ENCODE measurements around the gene SMIM38. TPM values are rescaled to one million over a fixed set of nuclear protein-coding genes. Genes with fewer than 3 reads are reported as not detected.

SMIM38 gene
- total RNA-seq, 1 donor from 2014 or later = not detected

DNA sequence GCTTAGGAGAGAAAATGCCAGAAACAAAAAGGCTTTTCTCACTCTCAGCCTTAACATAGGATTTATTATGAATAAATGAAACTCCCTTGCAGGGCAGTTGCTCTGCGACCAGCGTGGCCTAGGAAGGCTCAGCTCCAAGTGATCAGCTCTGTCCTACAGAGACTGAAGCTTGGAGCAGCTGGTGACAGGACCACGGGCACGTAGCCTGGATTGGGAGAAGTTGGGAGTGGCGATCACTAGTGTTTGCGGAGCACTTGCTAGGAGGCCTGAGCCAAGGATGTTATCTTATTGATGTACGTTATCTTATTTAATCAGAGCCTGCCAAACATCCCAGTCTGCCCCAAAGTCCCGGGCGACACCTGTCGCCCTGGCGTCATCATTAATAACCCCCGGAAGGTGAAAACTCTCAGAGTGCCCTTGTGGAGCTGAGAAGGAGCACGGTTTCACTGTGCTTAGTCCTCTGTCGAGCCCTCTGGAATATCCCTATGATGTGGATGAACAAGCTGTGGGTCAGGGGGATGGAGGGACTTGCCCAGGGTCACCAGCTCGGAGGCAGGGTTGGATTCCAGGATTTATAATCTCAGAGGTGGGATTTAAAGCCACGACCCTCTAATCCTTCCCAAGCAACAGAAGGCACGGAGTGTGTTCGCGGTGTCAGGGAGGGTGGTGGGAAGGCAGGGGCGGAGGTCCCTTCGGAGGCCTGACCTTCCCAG, 40.8 kb upstream of the SMIM38 start:
- Mint-ChIP-seq H3K4me3 (ENCODE audit: unreplicated experiment) (no peak overlapping the region), H3K4me1 (ENCODE audit: low read depth, unreplicated experiment) (no peaks in the 10 kb centered on the region), H3K27me3 (ENCODE audit: low read depth, unreplicated experiment) (peaks cover 63% of the 10 kb centered on the region), H3K27ac (ENCODE audit: unreplicated experiment) (no peak overlapping the region), H3K36me3 (ENCODE audit: low read depth, unreplicated experiment) (no peaks in the 10 kb centered on the region), H3K9me3 (ENCODE audit: unreplicated experiment) (peaks cover 18% of the 10 kb centered on the region)
- Histone ChIP-seq H3K27ac (ENCODE audit: low read depth, low read length) (no peak overlapping the region), H3K4me2 (ENCODE audit: low read length) (no peak overlapping the region), H3K9ac (ENCODE audit: low read length) (no peak overlapping the region), H3K27me3 (ENCODE audit: insufficient read depth, low read length) (no peaks in the 10 kb centered on the region), H3K9me3 (ENCODE audit: insufficient read depth, low read depth, low read length) (peaks cover 12% of the 10 kb centered on the region), H3K4me3 (ENCODE audit: insufficient read depth, low read depth, low read length) (no peak overlapping the region), H2AFZ (ENCODE audit: low read depth, low read length) (no peak overlapping the region), H3K36me3 (ENCODE audit: insufficient read depth, low read length) (no peaks in the 10 kb centered on the region), H3K4me1 (ENCODE audit: insufficient read depth, low read length) (no peaks in the 10 kb centered on the region), H4K20me1 (ENCODE audit: insufficient read depth, low read length) (no peaks in the 10 kb centered on the region), H3K79me2 (ENCODE audit: insufficient read depth, low read length) (no peaks in the 10 kb centered on the region)
- no peak for FAIRE-seq
- no peak for DNase-seq (ENCODE audit: low read depth)
- TF ChIP-seq EZH2 (IDR thresholded peaks at IDR 0.05; ENCODE audit: insufficient read depth, low read length) = no peak
- TF ChIP-seq, protein P1, sequence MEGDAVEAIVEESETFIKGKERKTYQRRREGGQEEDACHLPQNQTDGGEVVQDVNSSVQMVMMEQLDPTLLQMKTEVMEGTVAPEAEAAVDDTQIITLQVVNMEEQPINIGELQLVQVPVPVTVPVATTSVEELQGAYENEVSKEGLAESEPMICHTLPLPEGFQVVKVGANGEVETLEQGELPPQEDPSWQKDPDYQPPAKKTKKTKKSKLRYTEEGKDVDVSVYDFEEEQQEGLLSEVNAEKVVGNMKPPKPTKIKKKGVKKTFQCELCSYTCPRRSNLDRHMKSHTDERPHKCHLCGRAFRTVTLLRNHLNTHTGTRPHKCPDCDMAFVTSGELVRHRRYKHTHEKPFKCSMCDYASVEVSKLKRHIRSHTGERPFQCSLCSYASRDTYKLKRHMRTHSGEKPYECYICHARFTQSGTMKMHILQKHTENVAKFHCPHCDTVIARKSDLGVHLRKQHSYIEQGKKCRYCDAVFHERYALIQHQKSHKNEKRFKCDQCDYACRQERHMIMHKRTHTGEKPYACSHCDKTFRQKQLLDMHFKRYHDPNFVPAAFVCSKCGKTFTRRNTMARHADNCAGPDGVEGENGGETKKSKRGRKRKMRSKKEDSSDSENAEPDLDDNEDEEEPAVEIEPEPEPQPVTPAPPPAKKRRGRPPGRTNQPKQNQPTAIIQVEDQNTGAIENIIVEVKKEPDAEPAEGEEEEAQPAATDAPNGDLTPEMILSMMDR (IDR thresholded peaks at IDR 0.05; ENCODE audit: insufficient read depth, low read depth, low read length) = no peak

DNA sequence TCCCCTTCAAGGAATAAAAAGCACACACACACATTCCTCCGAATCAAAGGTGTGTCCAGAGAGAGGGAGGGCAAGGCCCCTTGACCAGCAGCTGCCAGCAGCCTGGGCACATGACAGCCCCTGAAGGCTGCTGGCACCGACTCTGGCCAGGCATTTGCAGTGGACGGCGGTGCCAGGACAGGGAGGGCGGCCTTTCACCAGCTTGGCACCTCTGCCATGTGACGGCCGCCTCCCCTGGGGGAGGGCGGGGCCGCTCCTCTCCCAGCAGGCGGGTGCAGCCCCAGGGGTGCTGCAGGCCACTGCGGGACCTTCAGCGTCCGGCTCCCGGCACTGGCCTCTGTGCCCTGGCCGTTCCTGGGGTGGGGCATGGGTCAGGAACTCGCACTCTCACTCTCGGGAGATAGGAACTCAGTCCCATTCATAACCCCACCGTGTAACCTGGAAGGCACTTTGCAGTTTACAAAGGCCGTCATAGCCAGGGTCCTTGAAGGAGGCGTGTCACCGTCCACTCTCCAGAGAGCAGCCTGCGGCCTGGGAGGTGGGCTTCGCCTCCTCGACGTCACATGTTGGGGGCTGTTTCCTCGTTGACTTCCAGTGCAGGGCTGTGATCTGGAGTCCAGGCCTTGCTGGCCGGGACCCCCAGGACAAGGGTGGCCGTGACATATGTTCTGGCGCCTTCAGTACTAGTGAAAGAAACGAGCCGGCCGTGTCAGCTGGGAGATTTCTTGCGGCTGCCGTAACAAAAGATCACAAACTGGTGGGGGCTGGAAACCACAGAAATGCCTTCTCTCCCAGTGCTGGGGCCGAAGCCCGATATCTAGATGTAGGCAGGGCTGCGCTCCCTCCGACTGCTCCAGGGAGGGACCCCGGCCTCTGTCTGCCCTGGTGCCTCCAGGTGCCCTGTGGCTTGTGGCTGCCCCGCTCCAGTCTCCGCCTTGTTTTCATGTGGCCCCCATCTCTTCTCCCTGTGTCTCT, 39.9 kb upstream of the SMIM38 start:
- no peak for FAIRE-seq
- Histone ChIP-seq H3K4me3 (ENCODE audit: insufficient read depth, low read depth, low read length) (no peak overlapping the region), H2AFZ (ENCODE audit: low read depth, low read length) (no peak overlapping the region), H3K79me2 (ENCODE audit: insufficient read depth, low read length) (no peaks in the 10 kb centered on the region), H3K27ac (ENCODE audit: low read depth, low read length) (no peak overlapping the region), H3K9ac (ENCODE audit: low read length) (no peak overlapping the region), H4K20me1 (ENCODE audit: insufficient read depth, low read length) (no peaks in the 10 kb centered on the region), H3K27me3 (ENCODE audit: insufficient read depth, low read length) (no peaks in the 10 kb centered on the region), H3K36me3 (ENCODE audit: insufficient read depth, low read length) (no peaks in the 10 kb centered on the region), H3K4me2 (ENCODE audit: low read length) (no peak overlapping the region), H3K9me3 (ENCODE audit: insufficient read depth, low read depth, low read length) (peaks cover 12% of the 10 kb centered on the region), H3K4me1 (ENCODE audit: insufficient read depth, low read length) (no peaks in the 10 kb centered on the region)
- H3K4me1 Mint-ChIP-seq (ENCODE audit: low read depth, unreplicated experiment) = no peaks in the 10 kb centered on the region
- TF ChIP-seq, protein P1 (IDR thresholded peaks at IDR 0.05; ENCODE audit: insufficient read depth, low read depth, low read length) = no peak
- no peak for TF ChIP-seq EZH2 (IDR thresholded peaks at IDR 0.05; ENCODE audit: insufficient read depth, low read length)
- H3K27me3 Mint-ChIP-seq (ENCODE audit: low read depth, unreplicated experiment) = peaks cover 59% of the 10 kb centered on the region
- H3K4me3 Mint-ChIP-seq (ENCODE audit: unreplicated experiment) = no peak overlapping the region
- no peak overlapping the region for H3K27ac Mint-ChIP-seq (ENCODE audit: unreplicated experiment)
- DNase-seq (ENCODE audit: low read depth) = peak; percentile 22
- no peaks in the 10 kb centered on the region for H3K36me3 Mint-ChIP-seq (ENCODE audit: low read depth, unreplicated experiment)
- peaks cover 12% of the 10 kb centered on the region for H3K9me3 Mint-ChIP-seq (ENCODE audit: unreplicated experiment)
